Neural cell (in vitro differentiated cells): ENCODE results near the gene IL17RC.

Experiments
- EZH2 ChIP-seq: fragments of 200-600, 300-800 bp; shearing (Covaris generic), sonication (generic); IDR thresholded peaks from 2 replicates; pipeline ENCODE4 v1.6.1; 2014; ENCODE audit warnings: antibody characterized with exemption, low read length, borderline replicate concordance, mild to moderate bottlenecking; ENCODE audit not compliant: insufficient read depth, poor library complexity, severe bottlenecking
- RAD21 ChIP-seq: fragments of 450-650 bp; conservative IDR thresholded peaks from 2 replicates; pipeline ENCODE4 v1.6.1; 2014; ENCODE audit warnings: antibody characterized with exemption, mild to moderate bottlenecking, moderate library complexity
- TF ChIP-seq, protein P1 (sequence below): fragments of 450-650 bp; IDR thresholded peaks from 2 replicates; pipeline ENCODE4 v1.5.1; 2014; ENCODE audit warnings: antibody characterized with exemption, mild to moderate bottlenecking, moderate library complexity; ENCODE audit not compliant: poor library complexity, severe bottlenecking

- TF ChIP-seq, protein P1, sequence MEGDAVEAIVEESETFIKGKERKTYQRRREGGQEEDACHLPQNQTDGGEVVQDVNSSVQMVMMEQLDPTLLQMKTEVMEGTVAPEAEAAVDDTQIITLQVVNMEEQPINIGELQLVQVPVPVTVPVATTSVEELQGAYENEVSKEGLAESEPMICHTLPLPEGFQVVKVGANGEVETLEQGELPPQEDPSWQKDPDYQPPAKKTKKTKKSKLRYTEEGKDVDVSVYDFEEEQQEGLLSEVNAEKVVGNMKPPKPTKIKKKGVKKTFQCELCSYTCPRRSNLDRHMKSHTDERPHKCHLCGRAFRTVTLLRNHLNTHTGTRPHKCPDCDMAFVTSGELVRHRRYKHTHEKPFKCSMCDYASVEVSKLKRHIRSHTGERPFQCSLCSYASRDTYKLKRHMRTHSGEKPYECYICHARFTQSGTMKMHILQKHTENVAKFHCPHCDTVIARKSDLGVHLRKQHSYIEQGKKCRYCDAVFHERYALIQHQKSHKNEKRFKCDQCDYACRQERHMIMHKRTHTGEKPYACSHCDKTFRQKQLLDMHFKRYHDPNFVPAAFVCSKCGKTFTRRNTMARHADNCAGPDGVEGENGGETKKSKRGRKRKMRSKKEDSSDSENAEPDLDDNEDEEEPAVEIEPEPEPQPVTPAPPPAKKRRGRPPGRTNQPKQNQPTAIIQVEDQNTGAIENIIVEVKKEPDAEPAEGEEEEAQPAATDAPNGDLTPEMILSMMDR = no peak
- no peak for TF ChIP-seq EZH2
- TF ChIP-seq RAD21 = no peak
These were observed 5.0 kb upstream of the IL17RC start for GRCh38 chr3:9911863-9912262.
